Measurements from ENCODE around the gene ADORA2B. TPM values are rescaled to one million over a fixed set of nuclear protein-coding genes. Genes with fewer than 3 reads are reported as not detected.
A peak's percentile ranks its signal among the peaks of the same experiment; 100 is the strongest.
"Not testable (repeated sequence)": the region's sequence is repeated elsewhere in the genome, so short reads cannot be mapped to it uniquely, and the experiment has no call there.

The ADORA2B gene
- total and polyA plus RNA-seq, 4 experiments from 2014 or later: 0.23 to 1.8 (median 0.41) TPM

- Histone ChIP-seq H3K36me3 (ENCODE audit: insufficient read depth, low read length) (no peaks in the 10 kb centered on the region), H3K9me3 (ENCODE audit: control insufficient read depth in 1 of 2, low read length in 2 of 2) (no peaks in the 10 kb centered on the region), H3K4me1 (ENCODE audit: insufficient read depth, low read length) (no peaks in the 10 kb centered on the region), H3K4me3 (ENCODE audit: low read length in 2 of 2) (no peak overlapping the region), H3K27ac (ENCODE audit: low read depth, low read length) (no peak overlapping the region), H3K27me3 (ENCODE audit: insufficient read depth, low read length) (no peaks in the 10 kb centered on the region)
- no peaks in the 10 kb centered on the region for H3K4me1 Mint-ChIP-seq
- no peak overlapping the region for H3K27ac Mint-ChIP-seq
- no peak overlapping the region for H3K4me3 Mint-ChIP-seq
- peaks cover 2% of the 10 kb centered on the region in 2 donors for H3K27me3 Mint-ChIP-seq
- H3K9me3 Mint-ChIP-seq: peaks cover 0 to 2% (median 0%) of the 10 kb centered on the region in 8 donors
- H3K36me3 Mint-ChIP-seq: no peaks in the 10 kb centered on the region
- ChIA-PET CTCF (ENCODE audit: partially characterized antibody) (interaction anchor here (1.0 kb wide), 1 partner anchor 12 kb away, joined by 3 read pairs; no protein-coding TSS in a partner anchor), POLR2A (ENCODE audit: partially characterized antibody) (no interaction called here)
- no peak for DNase-seq
- intact Hi-C loops (cut with micrococcal nuclease): no loop called here
Observed at GRCh38 chr17:15908378-15908777, 36.6 kb upstream of the ADORA2B start.

DNA sequence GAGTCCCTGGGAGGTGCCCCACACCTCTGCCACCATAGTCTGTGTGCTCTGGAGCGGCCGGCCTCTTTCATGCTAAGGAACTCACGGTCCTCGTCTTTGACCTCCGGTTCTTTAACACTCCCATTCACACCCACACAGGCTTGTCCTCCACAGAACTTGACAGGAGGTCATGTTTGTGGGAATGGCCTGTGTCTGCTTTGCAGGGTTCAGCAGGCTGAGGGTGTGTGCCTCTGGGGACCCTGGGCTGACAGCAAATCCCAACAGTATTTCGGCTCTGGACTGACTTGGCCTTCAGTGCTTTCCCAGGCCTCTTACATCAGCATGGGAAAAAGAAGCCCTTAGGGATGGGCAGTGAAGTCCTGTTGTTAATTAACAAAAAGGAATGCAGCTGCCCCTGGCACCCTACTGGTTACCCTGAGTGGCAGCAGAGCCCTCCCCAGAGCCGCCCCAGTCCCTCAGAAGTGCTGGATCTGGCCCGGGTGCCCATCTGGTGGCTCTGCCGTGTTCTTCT, 35.4 kb upstream of the ADORA2B start:
- Mint-ChIP-seq H3K9me3 (peaks cover 0 to 2% (median 0%) of the 10 kb centered on the region in 8 donors), H3K27ac (no peak overlapping the region), H3K36me3 (no peaks in the 10 kb centered on the region), H3K4me1 (no peaks in the 10 kb centered on the region), H3K27me3 (peaks cover 2% of the 10 kb centered on the region in 2 donors), H3K4me3 (no peak overlapping the region)
- Histone ChIP-seq H3K27ac (ENCODE audit: low read depth, low read length) (no peak overlapping the region), H3K4me3 (ENCODE audit: low read length in 2 of 2) (no peak overlapping the region), H3K4me1 (ENCODE audit: insufficient read depth, low read length) (no peaks in the 10 kb centered on the region), H3K9me3 (ENCODE audit: control insufficient read depth in 1 of 2, low read length in 2 of 2) (no peaks in the 10 kb centered on the region), H3K27me3 (ENCODE audit: insufficient read depth, low read length) (no peaks in the 10 kb centered on the region), H3K36me3 (ENCODE audit: insufficient read depth, low read length) (no peaks in the 10 kb centered on the region)
- ChIA-PET CTCF (ENCODE audit: partially characterized antibody) (no interaction called here), POLR2A (ENCODE audit: partially characterized antibody) (no interaction called here)
- intact Hi-C loops (cut with micrococcal nuclease): no loop called here
- DNase-seq: no peak

- Histone ChIP-seq H3K9me3 (ENCODE audit: control insufficient read depth in 1 of 2, low read length in 2 of 2) (no peaks in the 10 kb centered on the region), H3K36me3 (ENCODE audit: insufficient read depth, low read length) (no peaks in the 10 kb centered on the region), H3K27me3 (ENCODE audit: insufficient read depth, low read length) (no peaks in the 10 kb centered on the region), H3K27ac (ENCODE audit: low read depth, low read length) (no peak overlapping the region), H3K4me1 (ENCODE audit: insufficient read depth, low read length) (no peaks in the 10 kb centered on the region), H3K4me3 (ENCODE audit: low read length in 2 of 2) (no peak overlapping the region)
- no peak overlapping the region for H3K27ac Mint-ChIP-seq
- peaks cover 2% of the 10 kb centered on the region in 2 donors for H3K27me3 Mint-ChIP-seq
- no peaks in the 10 kb centered on the region for H3K36me3 Mint-ChIP-seq
- peaks cover 0 to 2% (median 0%) of the 10 kb centered on the region in 8 donors for H3K9me3 Mint-ChIP-seq
- POLR2A ChIA-PET (ENCODE audit: partially characterized antibody): no interaction called here
- CTCF ChIA-PET (ENCODE audit: partially characterized antibody): no interaction called here
- no peak for DNase-seq
- H3K4me1 Mint-ChIP-seq: no peaks in the 10 kb centered on the region
- no peak overlapping the region for H3K4me3 Mint-ChIP-seq
- intact Hi-C loops (cut with micrococcal nuclease): no loop called here
Observed at GRCh38 chr17:15910791-15911190, 34.1 kb upstream of the ADORA2B start.

GRCh38 chr17:15911701-15912100, 33.2 kb upstream of the ADORA2B start:
- H3K4me1 ChIP-seq (ENCODE audit: insufficient read depth, low read length); H3K27ac ChIP-seq (ENCODE audit: low read depth, low read length); H3K27me3 ChIP-seq (ENCODE audit: insufficient read depth, low read length); H3K36me3 Mint-ChIP-seq; H3K27me3 Mint-ChIP-seq; DNase-seq; H3K4me3 Mint-ChIP-seq; H3K9me3 ChIP-seq (ENCODE audit: control insufficient read depth in 1 of 2, low read length in 2 of 2); intact Hi-C loops (cut with micrococcal nuclease); POLR2A ChIA-PET (ENCODE audit: partially characterized antibody); H3K4me1 Mint-ChIP-seq; H3K4me3 ChIP-seq (ENCODE audit: low read length in 2 of 2); H3K27ac Mint-ChIP-seq; H3K9me3 Mint-ChIP-seq; H3K36me3 ChIP-seq (ENCODE audit: insufficient read depth, low read length); CTCF ChIA-PET (ENCODE audit: partially characterized antibody): not testable (repeated sequence)

- no peaks in the 10 kb centered on the region for H3K36me3 ChIP-seq (ENCODE audit: insufficient read depth, low read length)
- Mint-ChIP-seq H3K9me3 (peaks cover 0 to 2% (median 0%) of the 10 kb centered on the region in 8 donors), H3K4me3 (no peak overlapping the region), H3K36me3 (no peaks in the 10 kb centered on the region), H3K4me1 (no peaks in the 10 kb centered on the region), H3K27ac (no peak overlapping the region), H3K27me3 (peaks cover 2 to 4% of the 10 kb centered on the region in 2 donors)
- H3K27ac ChIP-seq (ENCODE audit: low read depth, low read length): no peak overlapping the region
- H3K9me3 ChIP-seq (ENCODE audit: control insufficient read depth in 1 of 2, low read length in 2 of 2): no peaks in the 10 kb centered on the region
- CTCF ChIA-PET (ENCODE audit: partially characterized antibody): no interaction called here
- H3K4me3 ChIP-seq (ENCODE audit: low read length in 2 of 2): no peak overlapping the region
- H3K27me3 ChIP-seq (ENCODE audit: insufficient read depth, low read length): no peaks in the 10 kb centered on the region
- DNase-seq: no peak
- intact Hi-C loops (cut with micrococcal nuclease): no loop called here
- POLR2A ChIA-PET (ENCODE audit: partially characterized antibody): no interaction called here
- no peaks in the 10 kb centered on the region for H3K4me1 ChIP-seq (ENCODE audit: insufficient read depth, low read length)
Observed at GRCh38 chr17:15912416-15912955, 32.4 kb upstream of the ADORA2B start.

- intact Hi-C loops (cut with micrococcal nuclease): no loop called here
Observed at GRCh38 chr17:15913826-15914225, 31.1 kb upstream of the ADORA2B start.

DNA sequence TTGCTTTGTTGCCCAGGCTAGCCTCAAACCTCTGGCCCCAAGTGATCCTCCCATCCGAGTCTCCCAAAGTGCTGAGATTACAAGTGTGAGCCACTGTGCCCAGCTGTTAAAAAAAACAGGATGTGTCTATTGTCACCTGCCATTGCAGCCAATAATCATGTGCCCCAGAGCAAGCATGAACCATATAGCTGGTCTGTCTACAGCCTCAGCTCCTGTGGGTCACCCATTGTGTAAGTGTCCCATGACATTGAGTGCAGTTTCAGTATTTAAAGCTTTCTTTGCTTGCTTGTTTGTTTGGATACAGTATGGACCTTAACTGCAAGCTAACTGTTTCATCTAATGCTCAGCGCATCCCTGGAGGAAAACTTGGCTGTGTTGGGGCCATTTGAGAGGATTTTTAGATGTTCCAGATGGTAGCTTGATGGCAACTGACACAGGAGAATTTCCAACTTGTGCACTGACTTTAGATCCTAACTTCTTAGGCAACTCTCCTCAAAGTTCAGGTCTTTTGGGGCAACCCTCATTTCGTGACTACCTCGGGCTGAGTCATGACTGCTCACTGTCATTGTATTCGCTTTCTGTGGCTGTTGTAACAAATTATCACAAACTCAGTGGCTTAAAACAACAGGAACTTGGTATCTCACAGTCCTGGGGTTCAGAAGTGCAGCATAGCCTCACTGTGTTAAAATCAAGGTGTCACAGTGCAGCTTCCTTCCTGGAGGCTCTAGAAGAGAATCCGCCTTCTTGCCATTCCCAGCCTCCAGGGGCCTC, 30.3 kb upstream of the ADORA2B start:
- H3K9me3 Mint-ChIP-seq: peaks cover 0 to 2% (median 0%) of the 10 kb centered on the region in 8 donors
- Histone ChIP-seq H3K4me3 (ENCODE audit: low read length in 2 of 2) (no peak overlapping the region), H3K27ac (ENCODE audit: low read depth, low read length) (no peak overlapping the region), H3K27me3 (ENCODE audit: insufficient read depth, low read length) (no peaks in the 10 kb centered on the region), H3K36me3 (ENCODE audit: insufficient read depth, low read length) (no peaks in the 10 kb centered on the region), H3K9me3 (ENCODE audit: control insufficient read depth in 1 of 2, low read length in 2 of 2) (no peaks in the 10 kb centered on the region), H3K4me1 (ENCODE audit: insufficient read depth, low read length) (no peaks in the 10 kb centered on the region)
- H3K4me1 Mint-ChIP-seq: no peaks in the 10 kb centered on the region
- no peak for DNase-seq
- CTCF ChIA-PET (ENCODE audit: partially characterized antibody): no interaction called here
- H3K36me3 Mint-ChIP-seq: no peaks in the 10 kb centered on the region
- POLR2A ChIA-PET (ENCODE audit: partially characterized antibody): no interaction called here
- intact Hi-C loops (cut with micrococcal nuclease): no loop called here
- peaks cover 3 to 4% of the 10 kb centered on the region in 2 donors for H3K27me3 Mint-ChIP-seq
- no peak overlapping the region for H3K27ac Mint-ChIP-seq
- H3K4me3 Mint-ChIP-seq: no peak overlapping the region

More at GRCh38 chr17:15913826-15914225, 31.1 kb upstream of the ADORA2B start:
- H3K4me1 Mint-ChIP-seq: no peaks in the 10 kb centered on the region
- Histone ChIP-seq H3K27ac (ENCODE audit: low read depth, low read length) (no peak overlapping the region), H3K9me3 (ENCODE audit: control insufficient read depth in 1 of 2, low read length in 2 of 2) (no peaks in the 10 kb centered on the region), H3K36me3 (ENCODE audit: insufficient read depth, low read length) (no peaks in the 10 kb centered on the region), H3K27me3 (ENCODE audit: insufficient read depth, low read length) (no peaks in the 10 kb centered on the region), H3K4me1 (ENCODE audit: insufficient read depth, low read length) (no peaks in the 10 kb centered on the region), H3K4me3 (ENCODE audit: low read length in 2 of 2) (no peak overlapping the region)
- peak overlapping the region in 1 of 7 donors; percentile 54 for H3K27ac Mint-ChIP-seq
- no peak overlapping the region for H3K4me3 Mint-ChIP-seq
- ChIA-PET CTCF (ENCODE audit: partially characterized antibody) (no interaction called here), POLR2A (ENCODE audit: partially characterized antibody) (no interaction called here)
- H3K9me3 Mint-ChIP-seq: peaks cover 0 to 2% (median 0%) of the 10 kb centered on the region in 8 donors
- no peak for DNase-seq
- no peaks in the 10 kb centered on the region for H3K36me3 Mint-ChIP-seq
- H3K27me3 Mint-ChIP-seq: peaks cover 3 to 4% of the 10 kb centered on the region in 2 donors

Measured in CD4-positive, alpha-beta memory T cell (primary cell).